ENCODE data around the gene RPIA. TPM values are rescaled to one million over a fixed set of nuclear protein-coding genes. Genes with fewer than 3 reads are reported as not detected.

The RPIA gene
- total RNA-seq, 1 donor from 2014 or later: 11.5 TPM

DNA sequence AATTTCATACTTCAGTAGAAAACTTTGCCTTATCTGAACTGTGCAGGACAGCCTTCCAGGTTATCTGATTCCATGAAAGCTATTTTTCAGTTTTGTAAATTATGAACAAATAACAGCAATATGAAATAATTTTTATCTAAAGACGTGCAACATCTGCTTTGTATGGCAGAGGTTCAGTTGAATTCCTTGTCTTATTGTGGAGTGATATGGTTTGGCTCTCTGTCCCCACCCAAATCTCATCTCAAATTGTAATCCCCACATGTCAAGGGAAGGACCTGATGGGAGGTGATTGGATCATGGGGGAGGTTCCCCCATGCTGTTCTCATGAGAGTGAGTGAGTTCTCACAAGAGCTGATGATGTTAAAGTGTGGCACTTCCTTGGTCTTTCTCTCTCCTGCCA lies 18.1 kb upstream of the RPIA start:
- Histone ChIP-seq H3K27ac (no peak overlapping the region), H3K27me3 (no peaks in the 10 kb centered on the region), H3K9ac (no peak overlapping the region), H3K4me2 (no peak overlapping the region), H3K4me3 (no peak overlapping the region), H3F3A (ENCODE audit: low read depth) (no peaks in the 10 kb centered on the region), H4K20me1 (ENCODE audit: low read depth) (no peaks in the 10 kb centered on the region), H2AFZ (replicated peaks) (no peak overlapping the region), H3K9me3 (ENCODE audit: low read depth) (no peaks in the 10 kb centered on the region), H3K4me1 (no peaks in the 10 kb centered on the region), H3K36me3 (no peaks in the 10 kb centered on the region), H3K79me2 (ENCODE audit: low read depth) (no peaks in the 10 kb centered on the region)
- Mint-ChIP-seq H3K27ac (no peak overlapping the region), H3K9me3 (no peaks in the 10 kb centered on the region), H3K36me3 (no peaks in the 10 kb centered on the region), H3K4me3 (no peak overlapping the region), H3K27me3 (ENCODE audit: insufficient read depth, low read depth) (peaks cover 6% of the 10 kb centered on the region), H3K4me1 (no peaks in the 10 kb centered on the region)
- TF ChIP-seq EZH2 (IDR thresholded peaks at IDR 0.05) (no peak), EZH2phosphoT487 (IDR thresholded peaks at IDR 0.05) (no peak)
- TF ChIP-seq, protein P1, sequence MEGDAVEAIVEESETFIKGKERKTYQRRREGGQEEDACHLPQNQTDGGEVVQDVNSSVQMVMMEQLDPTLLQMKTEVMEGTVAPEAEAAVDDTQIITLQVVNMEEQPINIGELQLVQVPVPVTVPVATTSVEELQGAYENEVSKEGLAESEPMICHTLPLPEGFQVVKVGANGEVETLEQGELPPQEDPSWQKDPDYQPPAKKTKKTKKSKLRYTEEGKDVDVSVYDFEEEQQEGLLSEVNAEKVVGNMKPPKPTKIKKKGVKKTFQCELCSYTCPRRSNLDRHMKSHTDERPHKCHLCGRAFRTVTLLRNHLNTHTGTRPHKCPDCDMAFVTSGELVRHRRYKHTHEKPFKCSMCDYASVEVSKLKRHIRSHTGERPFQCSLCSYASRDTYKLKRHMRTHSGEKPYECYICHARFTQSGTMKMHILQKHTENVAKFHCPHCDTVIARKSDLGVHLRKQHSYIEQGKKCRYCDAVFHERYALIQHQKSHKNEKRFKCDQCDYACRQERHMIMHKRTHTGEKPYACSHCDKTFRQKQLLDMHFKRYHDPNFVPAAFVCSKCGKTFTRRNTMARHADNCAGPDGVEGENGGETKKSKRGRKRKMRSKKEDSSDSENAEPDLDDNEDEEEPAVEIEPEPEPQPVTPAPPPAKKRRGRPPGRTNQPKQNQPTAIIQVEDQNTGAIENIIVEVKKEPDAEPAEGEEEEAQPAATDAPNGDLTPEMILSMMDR (IDR thresholded peaks at IDR 0.05): no peak
- DNase-seq (ENCODE audit: low spot score): no peak

DNA sequence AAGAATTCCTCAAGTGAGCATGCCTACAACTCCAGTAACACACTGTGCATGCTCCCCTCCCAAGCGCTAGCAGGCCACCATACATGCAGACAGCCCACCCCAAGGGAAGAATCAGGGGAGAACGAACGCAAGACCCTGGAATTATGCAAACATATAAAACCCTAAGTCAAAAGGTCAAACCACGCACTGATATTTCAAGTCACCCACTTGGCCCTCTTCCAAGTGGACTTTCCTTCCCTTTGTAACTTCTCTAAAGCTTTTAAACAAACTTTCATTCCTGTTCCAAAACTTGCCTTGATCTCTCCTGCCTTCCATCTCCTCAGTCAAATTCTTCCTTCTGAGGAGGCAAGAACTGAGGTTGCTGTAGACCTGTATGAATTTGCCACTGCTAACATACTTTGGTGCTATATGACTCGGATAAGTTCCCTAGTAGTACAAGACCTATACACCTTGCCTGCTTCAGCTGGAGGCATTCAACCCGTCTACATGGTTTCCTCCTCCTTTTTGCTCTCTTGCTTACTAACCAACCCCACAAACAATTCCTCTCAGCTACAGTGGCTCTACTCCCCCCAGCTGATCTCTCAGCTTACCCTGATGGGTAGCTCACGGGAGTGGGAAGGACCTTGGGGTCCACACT lies 11.1 kb upstream of the RPIA start:
- Mint-ChIP-seq H3K9me3 (peaks cover 23% of the 10 kb centered on the region), H3K4me1 (no peaks in the 10 kb centered on the region), H3K36me3 (peaks cover 9% of the 10 kb centered on the region), H3K4me3 (no peak overlapping the region), H3K27ac (no peak overlapping the region), H3K27me3 (ENCODE audit: insufficient read depth, low read depth) (peaks cover 4% of the 10 kb centered on the region)
- H3K9ac ChIP-seq: no peak overlapping the region
- H3K9me3 ChIP-seq (ENCODE audit: low read depth): peaks cover 20% of the 10 kb centered on the region
- TF ChIP-seq EZH2 (IDR thresholded peaks at IDR 0.05): no peak
- H3K4me2 ChIP-seq: no peak overlapping the region
- no peaks in the 10 kb centered on the region for H3K79me2 ChIP-seq (ENCODE audit: low read depth)
- no peak overlapping the region for H3K4me3 ChIP-seq
- no peaks in the 10 kb centered on the region for H3F3A ChIP-seq (ENCODE audit: low read depth)
- no peaks in the 10 kb centered on the region for H3K4me1 ChIP-seq
- no peaks in the 10 kb centered on the region for H3K27me3 ChIP-seq
- DNase-seq (ENCODE audit: low spot score): no peak
- peaks cover 6% of the 10 kb centered on the region for H3K36me3 ChIP-seq
- H2AFZ ChIP-seq (replicated peaks): no peak overlapping the region
- H3K27ac ChIP-seq: no peak overlapping the region
- no peaks in the 10 kb centered on the region for H4K20me1 ChIP-seq (ENCODE audit: low read depth)

DNA sequence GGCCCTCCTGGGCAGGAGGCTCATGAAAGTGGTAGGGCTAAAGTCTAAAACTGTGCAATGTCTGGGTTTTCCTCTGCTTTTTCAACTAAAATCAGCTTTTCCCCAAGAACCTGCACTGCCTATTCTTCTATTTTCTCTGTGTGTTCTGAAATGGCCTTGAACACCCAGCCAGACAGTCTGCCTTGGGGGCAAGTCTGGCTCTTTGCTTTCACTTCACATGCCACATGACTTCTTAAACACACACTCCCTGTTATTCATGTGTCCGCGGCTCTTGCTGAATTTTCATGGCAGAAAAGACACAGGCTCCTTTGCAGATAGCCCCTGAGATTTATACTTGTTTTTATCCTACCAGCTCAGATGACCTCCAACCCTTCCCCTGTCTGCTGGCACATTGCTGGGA lies 10.6 kb upstream of the RPIA start:
- H3K27me3 Mint-ChIP-seq (ENCODE audit: insufficient read depth, low read depth): peaks cover 4% of the 10 kb centered on the region

More for the DNA sequence above, 10.6 kb upstream of the RPIA start:
- Histone ChIP-seq H3K79me2 (ENCODE audit: low read depth) (no peaks in the 10 kb centered on the region), H3K4me1 (no peaks in the 10 kb centered on the region), H3F3A (ENCODE audit: low read depth) (no peaks in the 10 kb centered on the region), H3K36me3 (peaks cover 6% of the 10 kb centered on the region), H4K20me1 (ENCODE audit: low read depth) (no peaks in the 10 kb centered on the region), H3K27ac (no peak overlapping the region), H3K9me3 (ENCODE audit: low read depth) (peaks cover 20% of the 10 kb centered on the region), H3K27me3 (no peaks in the 10 kb centered on the region), H3K9ac (no peak overlapping the region), H2AFZ (replicated peaks) (no peak overlapping the region), H3K4me2 (no peak overlapping the region), H3K4me3 (no peak overlapping the region)
- Mint-ChIP-seq H3K36me3 (peaks cover 12% of the 10 kb centered on the region), H3K9me3 (peaks cover 27% of the 10 kb centered on the region), H3K27ac (no peak overlapping the region), H3K4me1 (no peaks in the 10 kb centered on the region), H3K4me3 (no peak overlapping the region)
- TF ChIP-seq, protein P1 (IDR thresholded peaks at IDR 0.05): no peak
- TF ChIP-seq EZH2 (IDR thresholded peaks at IDR 0.05) (no peak), EZH2phosphoT487 (IDR thresholded peaks at IDR 0.05) (no peak)
- no peak for DNase-seq (ENCODE audit: low spot score)
